ENCODE measurements around the gene CLEC12A.
"Not testable (repeated sequence)": the region's sequence is repeated elsewhere in the genome, so short reads cannot be mapped to it uniquely, and the experiment has no call there.

CLEC12A gene

GRCh38 chr12:9971181-9971580 lies at the start of gene CLEC12A:
Gene CLEC12A (plus strand): TSS chr12:9971409. CDS start chr12:9971597, 188 bp downstream.
- DNase-seq (ENCODE audit: low spot score) = no peak

DNA sequence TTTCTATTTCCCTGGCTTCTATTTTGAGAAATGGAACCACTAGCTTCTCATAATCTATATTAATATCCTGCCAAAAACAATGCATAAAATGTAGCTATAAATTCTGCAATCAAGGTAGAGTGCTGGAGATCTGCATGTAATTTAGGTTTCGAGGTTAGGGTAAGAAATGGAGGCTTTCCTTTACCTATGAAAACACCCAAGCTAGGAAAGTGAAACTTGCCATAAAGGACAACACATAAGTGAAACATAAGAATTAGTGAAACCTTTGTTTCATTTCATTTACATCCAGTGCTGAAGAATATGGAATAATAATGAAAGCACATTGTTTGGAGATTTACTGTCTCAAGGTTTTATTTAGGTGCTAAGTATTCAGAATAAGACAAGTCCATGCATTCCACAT lies 48.8 kb upstream of the CLEC12A start:
- DNase-seq (ENCODE audit: low spot score) = no peak

DNA sequence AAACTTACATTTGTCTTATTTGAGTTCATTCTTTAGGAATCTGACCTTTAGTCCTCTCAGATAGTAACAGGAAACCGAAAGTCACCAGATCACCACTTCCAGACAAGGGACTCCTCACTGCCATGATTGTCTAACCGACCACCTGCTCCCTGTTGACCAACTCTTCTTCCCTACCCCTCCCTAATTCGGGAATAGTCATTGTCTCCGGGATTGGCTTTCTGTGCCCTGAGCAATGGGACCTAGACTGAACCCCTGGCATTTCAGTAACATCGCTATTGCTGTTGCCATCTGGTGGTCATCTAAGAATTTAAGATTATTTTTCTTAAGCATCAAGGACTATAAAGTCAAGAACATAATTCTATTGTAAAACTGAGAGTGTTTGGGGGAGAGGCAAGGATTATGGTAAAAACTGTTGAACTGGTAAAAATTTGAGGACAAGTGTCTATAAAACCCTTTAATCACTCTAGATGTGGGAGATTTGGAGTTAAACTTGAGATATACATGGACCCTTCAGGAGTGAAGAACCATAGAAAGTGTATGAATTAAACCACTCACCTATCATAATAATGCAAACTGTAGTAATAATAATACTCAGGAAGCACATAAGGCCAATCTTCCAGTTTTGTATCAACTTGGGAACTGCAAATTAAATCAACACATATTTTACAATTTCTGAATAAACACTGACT lies 45.4 kb upstream of the CLEC12A start:
- peak; percentile 45 for DNase-seq (ENCODE audit: low spot score)

GRCh38 chr12:9926876-9927275 lies 44.3 kb upstream of the CLEC12A start:
- DNase-seq (ENCODE audit: low spot score) = no peak

DNA sequence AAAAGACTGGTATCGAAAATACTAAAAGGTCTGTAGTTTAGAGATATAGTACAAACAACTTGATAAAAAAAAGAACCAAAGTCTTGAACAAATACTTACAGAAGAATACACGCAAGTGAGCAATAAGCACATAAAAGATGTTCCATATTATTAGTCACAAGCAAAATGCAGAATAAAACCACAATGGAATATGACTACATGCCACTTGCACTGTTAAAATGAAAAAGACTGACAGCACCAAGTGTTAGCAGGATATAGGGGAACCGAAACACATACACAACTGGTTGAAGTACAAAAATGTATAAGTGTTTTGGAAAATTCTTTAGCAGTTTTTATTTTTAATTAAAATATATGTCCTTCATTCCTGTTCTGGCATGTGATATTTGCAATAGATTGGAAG lies 42.6 kb upstream of the CLEC12A start:
- DNase-seq (ENCODE audit: low spot score) = no peak

- DNase-seq (ENCODE audit: low spot score) = no peak
Observed at GRCh38 chr12:9931245-9931644, 40.0 kb upstream of the CLEC12A start.

DNA sequence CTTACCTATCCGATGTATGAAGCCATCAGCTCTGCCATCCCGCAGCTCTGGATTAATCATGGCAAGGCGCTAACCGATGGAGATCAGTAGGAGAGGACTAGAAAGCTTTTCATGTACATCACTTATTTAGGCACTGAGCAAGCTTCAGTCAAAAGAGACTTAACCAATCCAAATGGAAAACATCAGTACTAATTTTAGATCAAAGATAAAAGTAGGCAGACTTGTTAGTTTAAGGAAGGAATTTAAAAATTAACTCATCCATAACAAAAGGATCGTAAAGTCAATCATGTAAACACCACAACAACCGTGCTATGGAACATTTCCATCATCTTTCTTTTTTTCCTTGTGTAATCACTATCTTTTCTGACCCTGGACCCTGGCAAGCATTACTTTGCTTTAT lies 38.9 kb upstream of the CLEC12A start, which contains the start of gene CLEC2A:
CLEC2A (minus strand) TSS at position 101 of the 400 bp plus-strand sequence; CDS start at position 60, 41 bp downstream.
- DNase-seq (ENCODE audit: low spot score) = no peak

DNA sequence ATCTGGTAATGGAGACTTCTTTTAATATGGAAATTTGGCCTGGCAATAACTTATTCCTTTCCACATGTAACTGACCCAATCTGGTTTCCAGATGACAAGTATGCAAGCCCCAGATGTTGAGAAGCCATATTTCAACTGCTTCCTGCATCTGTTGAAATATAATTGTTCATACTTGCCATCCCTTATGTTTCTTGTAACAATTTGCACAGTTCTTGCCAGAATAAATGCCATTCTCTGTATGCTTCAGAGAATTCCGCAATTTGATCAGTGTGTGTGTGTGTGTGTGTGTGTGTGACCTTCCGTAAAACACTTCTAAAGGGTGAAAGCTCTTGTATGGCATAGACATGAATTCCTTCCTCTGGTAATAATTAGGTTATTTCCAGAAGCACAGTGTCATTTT lies 37.3 kb upstream of the CLEC12A start:
- no peak for DNase-seq (ENCODE audit: low spot score)

- no peak for DNase-seq (ENCODE audit: low spot score)
Observed at GRCh38 chr12:9935026-9935425, 36.2 kb upstream of the CLEC12A start.

DNA sequence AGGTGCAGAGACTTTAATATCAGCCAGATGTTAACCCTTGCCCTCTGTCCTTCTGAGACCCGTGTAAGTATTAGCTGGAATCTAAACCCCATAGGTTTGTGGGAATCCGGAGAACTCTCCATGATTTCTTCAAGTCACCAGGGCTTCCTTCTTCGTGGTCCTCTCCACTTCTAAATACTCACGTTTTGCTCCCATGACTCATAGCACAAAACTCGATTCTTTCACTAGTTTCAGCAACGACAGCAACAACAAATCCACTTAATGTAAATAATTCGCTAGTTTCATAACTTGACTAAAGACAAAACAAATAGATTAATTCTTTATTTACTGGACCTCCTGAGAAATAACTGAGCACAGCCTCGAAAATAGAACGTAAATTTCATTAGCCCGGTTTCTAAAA lies 34.6 kb upstream of the CLEC12A start:
- DNase-seq (ENCODE audit: low spot score) = no peak

DNA sequence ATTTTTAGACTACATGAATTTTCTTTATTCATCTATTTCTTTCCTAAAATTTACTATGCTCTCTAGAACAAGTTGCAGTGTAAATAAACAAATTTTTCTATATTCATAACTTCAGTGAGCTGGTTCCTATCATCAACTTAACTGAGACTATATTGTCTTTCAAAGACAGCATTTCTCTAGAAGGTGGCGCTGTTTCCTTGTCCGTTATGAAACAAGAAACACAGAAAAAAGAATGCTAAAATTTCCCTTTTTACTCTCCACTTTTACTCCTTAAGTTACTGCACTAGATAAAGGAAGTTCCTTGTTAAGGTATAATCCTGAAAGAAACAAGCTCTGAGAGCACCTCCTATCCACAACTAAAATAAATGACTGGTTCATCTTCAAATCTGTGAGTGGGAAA lies 30.8 kb upstream of the CLEC12A start:
- DNase-seq (ENCODE audit: low spot score) = no peak

DNA sequence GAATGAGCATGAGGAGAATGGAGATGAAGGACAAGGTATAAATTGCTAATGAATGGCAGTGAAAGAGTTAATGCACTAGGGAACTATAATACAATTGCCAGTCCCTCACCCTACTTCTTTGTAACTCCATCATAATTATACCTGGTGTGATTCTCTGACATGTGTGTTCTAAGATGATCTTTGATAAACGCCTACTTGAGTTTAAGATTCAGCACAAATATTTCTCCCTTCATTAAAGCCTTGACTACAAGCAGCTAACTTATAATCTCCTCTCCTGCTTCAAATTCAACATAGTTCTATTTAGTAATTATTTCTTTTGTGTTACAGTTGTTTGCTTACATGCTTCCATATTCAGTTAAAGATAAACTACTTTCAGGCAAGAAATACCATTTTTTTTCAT lies 29.4 kb upstream of the CLEC12A start:
- DNase-seq (ENCODE audit: low spot score) = no peak

GRCh38 chr12:9943240-9943639 lies 28.0 kb upstream of the CLEC12A start:
- peak; percentile 32 for DNase-seq (ENCODE audit: low spot score)

GRCh38 chr12:9944391-9944790 lies 26.8 kb upstream of the CLEC12A start:
- no peak for DNase-seq (ENCODE audit: low spot score)

- no peak for DNase-seq (ENCODE audit: low spot score)
Observed at GRCh38 chr12:9947674-9948073, 23.5 kb upstream of the CLEC12A start.

- no peak for DNase-seq (ENCODE audit: low spot score)
Observed at GRCh38 chr12:9948606-9949296, 22.5 kb upstream of the CLEC12A start.

DNA sequence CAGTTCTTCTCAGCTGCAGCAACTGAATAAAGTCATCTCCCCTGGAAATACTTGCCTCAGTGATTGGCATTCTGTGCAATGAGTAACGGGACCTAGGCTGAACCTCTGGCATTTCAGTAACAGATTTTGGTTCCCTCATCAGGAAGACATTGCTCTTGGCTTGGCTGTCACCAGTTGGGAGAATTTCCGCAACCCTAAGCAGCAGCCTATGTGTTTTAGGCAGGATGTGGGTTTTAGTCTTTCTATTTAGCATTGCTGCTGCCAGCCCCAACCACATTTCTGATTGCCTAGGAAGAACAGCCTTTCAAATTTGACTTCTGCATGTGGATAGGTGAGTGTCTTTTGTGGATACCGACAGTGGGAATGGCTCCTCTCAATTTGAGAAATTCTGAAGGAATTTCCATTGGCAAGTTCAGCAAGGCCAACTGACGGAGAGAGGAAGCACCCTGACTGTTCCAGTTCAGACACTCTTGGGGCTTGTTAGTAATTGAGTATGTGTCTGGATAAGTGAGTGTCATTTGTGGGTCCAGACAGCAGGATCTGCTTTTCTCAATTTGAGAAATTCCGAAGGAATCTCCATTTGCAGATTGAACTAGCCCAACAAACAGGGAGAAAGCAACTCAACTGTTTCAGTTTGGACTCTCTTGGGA lies 20.1 kb upstream of the CLEC12A start:
- DNase-seq (ENCODE audit: low spot score) = no peak

- not testable (repeated sequence) for DNase-seq (ENCODE audit: low spot score)
Observed at GRCh38 chr12:9952954-9953729, 18.1 kb upstream of the CLEC12A start.

DNA sequence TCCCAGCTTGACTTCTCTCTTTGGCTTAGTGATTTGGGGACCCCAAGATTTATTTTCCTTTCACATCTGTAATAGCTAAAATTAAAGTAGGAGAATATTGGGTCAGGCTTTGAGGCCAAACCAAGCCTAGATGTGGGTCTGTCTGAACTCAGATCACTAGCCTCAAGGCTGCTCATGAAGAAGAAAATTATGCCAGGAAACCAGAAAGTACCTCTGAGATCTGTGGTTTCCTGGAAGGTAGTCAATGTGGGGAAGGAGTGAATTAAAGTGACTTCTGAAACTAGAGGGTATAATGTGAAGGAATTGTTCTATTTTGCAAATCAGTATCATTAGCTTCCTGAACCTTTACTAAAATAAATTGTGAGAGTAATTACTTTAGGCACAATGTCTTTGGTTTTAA lies 13.4 kb upstream of the CLEC12A start:
- DNase-seq (ENCODE audit: low spot score) = no peak

DNA sequence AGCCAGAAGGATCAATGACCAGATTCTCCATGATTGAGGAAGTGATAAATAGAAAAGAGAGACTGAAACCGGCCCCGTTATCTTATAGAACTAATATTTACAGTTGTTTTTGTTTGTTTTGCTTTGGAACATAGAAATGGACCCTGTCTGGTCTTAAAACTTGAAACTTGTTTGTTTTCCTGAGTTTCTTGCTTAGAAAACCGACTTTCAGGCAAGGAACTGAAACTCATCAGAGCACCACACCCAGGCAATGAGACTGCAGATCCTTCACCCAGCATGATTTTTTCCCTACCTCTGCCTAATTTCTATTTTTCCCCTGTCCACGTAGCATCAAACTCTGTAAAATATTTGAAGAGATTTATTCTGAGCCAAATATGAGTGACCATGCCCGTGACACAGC lies 10.6 kb upstream of the CLEC12A start:
- no peak for DNase-seq (ENCODE audit: low spot score)

DNA sequence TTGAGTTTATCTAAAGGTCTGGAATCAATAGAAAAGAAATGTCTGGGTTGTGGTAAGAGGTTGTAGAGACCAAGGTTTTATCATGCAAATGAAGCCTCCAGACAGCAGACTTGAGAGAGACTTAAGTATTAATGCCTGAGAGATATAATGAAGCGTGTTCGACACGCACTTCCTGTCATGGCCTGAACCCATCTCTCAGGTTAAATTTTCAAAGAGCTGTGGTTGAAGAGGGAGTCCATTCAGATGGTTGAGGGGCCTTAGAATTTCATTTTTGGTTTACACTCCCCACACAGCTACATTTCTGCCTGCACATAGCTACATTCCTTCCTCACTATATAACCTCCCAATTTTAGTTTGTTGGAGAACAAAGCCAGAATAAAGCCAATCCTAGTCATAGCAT lies 10.1 kb upstream of the CLEC12A start:
- DNase-seq (ENCODE audit: low spot score) = no peak

DNA sequence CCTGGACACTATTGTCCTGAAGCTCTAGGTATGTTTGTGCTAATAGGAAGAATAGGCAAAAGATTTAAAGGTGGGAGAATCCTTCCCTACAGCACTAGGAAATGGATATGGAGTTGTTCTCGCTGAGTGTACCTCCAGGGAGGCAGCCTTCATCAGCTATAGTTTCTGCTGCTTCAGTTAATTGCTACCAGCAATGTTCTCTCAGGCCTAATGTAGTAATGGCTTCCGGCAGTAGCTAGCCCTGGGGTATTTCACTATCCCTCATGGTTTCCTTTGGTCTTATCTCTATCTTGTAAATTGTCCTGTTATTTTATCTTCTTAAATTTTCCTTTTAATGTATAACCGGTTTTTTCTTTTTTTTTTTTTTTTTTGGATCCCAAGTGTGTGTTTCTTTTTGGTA lies 9.3 kb upstream of the CLEC12A start:
- no peak for DNase-seq (ENCODE audit: low spot score)
